Ishikawa (cell line): ENCODE measurements around the gene S100G.

Source experiments
- CEBPB ChIP-seq: IDR thresholded peaks from 2 replicates; pipeline ENCODE4 v1.6.1; 2012
- CREB1 ChIP-seq: IDR thresholded peaks from 2 replicates; pipeline ENCODE4 v1.6.1; 2012; ENCODE audit warnings: low read depth
- EGR1 ChIP-seq: IDR thresholded peaks from 2 replicates; pipeline ENCODE4 v1.6.1; 2012
- EP300 ChIP-seq: IDR thresholded peaks from 2 replicates; pipeline ENCODE4 v1.6.1; 2012; ENCODE audit warnings: borderline replicate concordance
- FOXM1 ChIP-seq: IDR thresholded peaks from 2 replicates; pipeline ENCODE4 v1.6.1; 2012; ENCODE audit warnings: low read depth, borderline replicate concordance
- MAX ChIP-seq: IDR thresholded peaks from 2 replicates; pipeline ENCODE4 v1.6.1; 2012
- NFIC ChIP-seq: IDR thresholded peaks from 2 replicates; pipeline ENCODE4 v1.6.1; 2012
- RAD21 ChIP-seq: IDR thresholded peaks from 2 replicates; pipeline ENCODE4 v1.6.1; 2012; ENCODE audit warnings: low read depth
- REST ChIP-seq: IDR thresholded peaks from 2 replicates; pipeline ENCODE4 v1.6.1; 2012; ENCODE audit warnings: low read depth, mild to moderate bottlenecking
- TAF1 ChIP-seq: IDR thresholded peaks from 2 replicates; pipeline ENCODE4 v1.6.1; 2012; ENCODE audit warnings: low read depth, mild to moderate bottlenecking
- TCF12 ChIP-seq: IDR thresholded peaks from 2 replicates; pipeline ENCODE4 v1.6.1; 2012; ENCODE audit warnings: low read depth
- TEAD4 ChIP-seq: IDR thresholded peaks from 2 replicates; pipeline ENCODE4 v1.6.1; 2012
- YY1 ChIP-seq: IDR thresholded peaks from 2 replicates; pipeline ENCODE4 v1.6.1; 2012; ENCODE audit warnings: low read depth
- ZBTB7A ChIP-seq: IDR thresholded peaks from 2 replicates; pipeline ENCODE4 v1.6.1; 2012; ENCODE audit warnings: low read depth
- TF ChIP-seq, protein P1 (sequence below): IDR thresholded peaks from 2 replicates; pipeline ENCODE4 v1.6.1; 2012

Gene S100G

GRCh38 chrX:16671005-16671404 lies 21.0 kb downstream of the S100G start:
- peak; percentile 51 for TF ChIP-seq RAD21
- TF ChIP-seq TCF12: no peak

DNA sequence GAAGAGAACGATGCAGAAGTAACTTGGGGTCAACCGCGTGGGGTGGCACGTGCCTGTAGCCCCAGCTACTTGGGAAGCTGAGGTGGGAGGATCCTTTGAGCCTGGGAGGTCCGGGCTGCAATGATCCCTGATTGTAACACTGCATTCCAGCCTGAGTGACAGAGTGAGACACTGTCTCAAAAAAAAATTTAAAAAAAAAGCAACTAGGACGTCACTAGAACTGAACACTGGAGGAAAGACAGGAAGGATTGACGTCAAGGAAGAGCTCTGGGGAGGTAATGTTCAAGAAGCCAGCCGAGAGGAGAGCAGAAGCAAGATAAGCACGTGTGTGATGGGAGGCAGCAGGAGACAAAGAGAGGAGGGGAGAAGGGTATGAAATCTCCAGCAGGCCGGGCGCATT lies 28.7 kb downstream of the S100G start:
- TF ChIP-seq MAX: no peak
- TF ChIP-seq ZBTB7A: no peak
- no peak for TF ChIP-seq FOXM1
- TF ChIP-seq NFIC: no peak
- no peak for TF ChIP-seq REST
- no peak for TF ChIP-seq TAF1
- no peak for TF ChIP-seq YY1
- TF ChIP-seq TCF12: no peak
- no peak for TF ChIP-seq EP300
- no peak for TF ChIP-seq TEAD4
- TF ChIP-seq RAD21: no peak
- TF ChIP-seq CREB1: no peak

GRCh38 chrX:16683007-16683664 lies 33.2 kb downstream of the S100G start:
- TF ChIP-seq EGR1 (no peak), TCF12 (no peak), NFIC (no peak), REST (no peak), ZBTB7A (no peak), RAD21 (no peak), TEAD4 (no peak), MAX (no peak), EP300 (no peak), YY1 (no peak), CEBPB (no peak), FOXM1 (no peak), TAF1 (no peak), CREB1 (no peak)
- TF ChIP-seq, protein P1, sequence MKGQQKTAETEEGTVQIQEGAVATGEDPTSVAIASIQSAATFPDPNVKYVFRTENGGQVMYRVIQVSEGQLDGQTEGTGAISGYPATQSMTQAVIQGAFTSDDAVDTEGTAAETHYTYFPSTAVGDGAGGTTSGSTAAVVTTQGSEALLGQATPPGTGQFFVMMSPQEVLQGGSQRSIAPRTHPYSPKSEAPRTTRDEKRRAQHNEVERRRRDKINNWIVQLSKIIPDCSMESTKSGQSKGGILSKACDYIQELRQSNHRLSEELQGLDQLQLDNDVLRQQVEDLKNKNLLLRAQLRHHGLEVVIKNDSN: no peak

DNA sequence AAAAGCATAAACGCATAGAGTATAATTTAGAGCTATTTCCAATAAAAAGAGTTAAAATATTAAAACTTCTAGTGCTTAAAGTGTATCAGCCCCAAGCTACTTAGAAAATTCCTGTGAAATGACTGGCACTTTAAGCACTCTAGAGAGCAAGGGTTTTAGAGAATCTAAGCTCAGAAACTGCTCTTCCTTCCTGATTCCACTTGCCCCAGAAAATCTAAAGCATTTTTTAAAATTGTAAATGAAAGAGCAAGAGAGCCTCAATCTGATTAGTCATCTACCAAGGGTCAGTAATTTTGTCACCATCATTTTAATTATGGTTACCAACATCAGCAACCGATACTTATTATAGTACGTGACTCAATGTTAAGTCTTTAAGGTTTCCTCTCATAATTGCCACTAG lies 37.6 kb downstream of the S100G start:
- TF ChIP-seq YY1: no peak
- TF ChIP-seq, protein P1: no peak

GRCh38 chrX:16695079-16695676 lies 45.2 kb downstream of the S100G start:
- TF ChIP-seq REST (no peak), TAF1 (no peak), FOXM1 (no peak), EGR1 (no peak), MAX (no peak), CREB1 (no peak), EP300 (no peak), RAD21 (peak; percentile 68)
- TF ChIP-seq, protein P1: 0 out of 2 replicates have a peak, but pooled peaks have one; percentile 22
